Measurements from ENCODE around the gene SERPINA12. TPM values are rescaled to one million over a fixed set of nuclear protein-coding genes. Genes with fewer than 3 reads are reported as not detected.

The SERPINA12 gene
- total and polyA plus RNA-seq, 12 donors = not detected

DNA sequence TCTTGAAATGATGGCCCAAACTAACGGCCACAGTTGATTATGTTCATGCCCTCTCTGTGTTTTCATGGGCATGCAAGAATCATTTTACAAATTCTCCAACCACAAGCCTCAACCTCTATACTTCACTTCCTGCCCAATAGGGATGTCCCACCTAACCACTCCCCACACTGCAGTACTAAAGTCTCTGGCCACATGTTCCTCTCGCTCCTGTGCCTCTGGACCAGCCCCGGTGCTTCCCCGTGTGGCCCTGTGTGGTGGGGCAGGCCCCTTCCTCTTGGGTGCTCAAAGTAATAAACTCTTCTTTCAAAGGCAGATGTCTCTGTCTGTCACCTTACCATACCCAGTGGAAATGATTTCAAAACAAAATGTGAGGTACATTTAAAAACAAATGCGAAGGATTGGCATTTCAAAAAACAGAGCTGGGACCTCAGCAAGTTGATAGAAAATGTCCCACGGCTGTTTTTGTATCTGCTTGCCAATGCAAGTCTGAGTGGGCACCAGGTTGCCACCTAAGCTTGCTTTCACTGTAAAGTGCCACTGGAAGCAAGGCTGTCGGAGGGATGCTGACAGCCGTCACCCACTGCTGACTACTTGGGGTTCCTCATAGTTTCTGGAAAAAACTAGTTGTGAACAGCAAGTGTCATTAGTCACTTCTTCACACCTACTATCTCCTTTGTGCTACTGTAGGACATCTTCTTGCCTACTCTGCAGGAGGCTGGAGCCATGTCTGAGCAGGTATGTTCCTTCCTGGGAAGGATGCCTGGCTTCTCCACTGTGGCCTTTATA lies 48.4 kb downstream of the SERPINA12 start:
- intact Hi-C loops (cut with DNase I) = no loop called here
- Histone ChIP-seq H3K9me3 (replicated peaks in 1 of 3) (no peaks in the 10 kb centered on the region), H3K36me3 (replicated peaks in 1 of 2) (no peaks in the 10 kb centered on the region), H3K4me3 (no peak overlapping the region), H3K27ac (no peak overlapping the region), H3K4me1 (replicated peaks in 1 of 2) (no peaks in the 10 kb centered on the region), H3K27me3 (no peaks in the 10 kb centered on the region)
- TF ChIP-seq POLR2A (IDR thresholded peaks at IDR 0.05) = no peak
- no peak for TF ChIP-seq CTCF (IDR thresholded peaks at IDR 0.05)
- DNase-seq = peak in 1 of 7 donors; percentile 10
- 61 to 69% (median 67%) methylated on average over 8 of the region's 8 CpGs for WGBS, 4 donors

- no peak overlapping the region for H3K27ac ChIP-seq
- H3K9me3 ChIP-seq (replicated peaks in 1 of 3) = no peaks in the 10 kb centered on the region
- DNase-seq = peak in 1 of 7 donors; percentile 35
- no peaks in the 10 kb centered on the region for H3K36me3 ChIP-seq (replicated peaks in 1 of 2)
- TF ChIP-seq POLR2A (IDR thresholded peaks at IDR 0.05) (no peak), CTCF (IDR thresholded peaks at IDR 0.05) (no peak)
- H3K4me3 ChIP-seq = no peak overlapping the region
- intact Hi-C loops (cut with DNase I) = no loop called here
- WGBS, 4 donors = 71 to 82% (median 72%) methylated on average over 2 of the region's 2 CpGs; no CpG with 5 or more reads in 1 of the 4 donors
- H3K4me1 ChIP-seq (replicated peaks in 1 of 2) = no peaks in the 10 kb centered on the region
- no peaks in the 10 kb centered on the region for H3K27me3 ChIP-seq
Observed at GRCh38 chr14:94458558-94459205, 50.6 kb downstream of the SERPINA12 start.

DNA sequence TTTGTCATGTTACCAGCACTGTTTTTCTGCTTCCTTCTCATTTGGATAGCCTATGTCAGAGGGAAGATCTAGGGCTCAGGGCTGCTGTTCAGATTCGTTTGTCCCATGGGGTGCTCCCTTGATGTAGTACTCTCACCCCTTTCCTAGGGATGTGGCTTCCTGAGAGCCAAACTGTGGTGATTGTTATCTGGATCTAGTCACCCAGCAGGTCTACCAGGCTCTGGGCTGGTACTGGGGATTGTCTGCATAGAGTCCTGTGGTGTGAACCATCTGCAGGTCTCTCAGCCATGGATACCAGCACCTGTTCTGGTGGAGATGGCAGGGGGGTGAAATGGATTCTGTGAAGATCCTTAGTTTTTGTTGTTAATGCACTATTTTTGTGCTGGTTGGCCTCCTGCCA lies 51.2 kb downstream of the SERPINA12 start:
- H3K4me1 ChIP-seq (replicated peaks in 1 of 2) = no peaks in the 10 kb centered on the region
- H3K9me3 ChIP-seq (replicated peaks in 1 of 3) = no peaks in the 10 kb centered on the region
- H3K27ac ChIP-seq = no peak overlapping the region
- H3K27me3 ChIP-seq = no peaks in the 10 kb centered on the region
- DNase-seq = no peak
- TF ChIP-seq POLR2A (IDR thresholded peaks at IDR 0.05) = no peak
- TF ChIP-seq CTCF (IDR thresholded peaks at IDR 0.05) = no peak
- intact Hi-C loops (cut with DNase I) = no loop called here
- H3K36me3 ChIP-seq (replicated peaks in 1 of 2) = no peaks in the 10 kb centered on the region
- 64 to 82% (median 74%) methylated on average over 1 of the region's 1 CpG for WGBS, 4 donors
- no peak overlapping the region for H3K4me3 ChIP-seq

DNA sequence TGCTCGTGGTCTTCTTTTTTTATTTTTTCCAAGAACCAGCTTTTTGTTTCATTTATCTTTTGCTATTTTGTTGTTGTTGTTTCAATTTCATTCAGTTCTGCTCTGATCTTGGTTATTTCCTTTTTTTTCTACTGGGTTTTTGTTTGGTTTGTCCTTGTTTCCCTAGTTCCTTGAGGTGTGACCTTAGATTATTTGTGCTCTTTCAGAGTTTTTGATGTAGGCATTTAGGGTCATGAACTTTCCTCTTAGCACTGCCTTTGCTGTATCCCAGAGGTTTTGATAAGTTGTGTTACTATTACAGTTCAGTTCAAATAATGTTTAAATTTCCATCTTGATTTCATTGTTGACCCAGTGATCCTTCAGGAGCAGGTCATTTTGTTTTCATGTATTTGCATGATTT lies 53.3 kb downstream of the SERPINA12 start:
- WGBS, 4 donors = 0 to 20% (median 0%) methylated on average over 1 of the region's 1 CpG
- no peaks in the 10 kb centered on the region for H3K27me3 ChIP-seq
- DNase-seq = no peak
- H3K36me3 ChIP-seq (replicated peaks in 1 of 2) = no peaks in the 10 kb centered on the region
- intact Hi-C loops (cut with DNase I) = no loop called here
- H3K27ac ChIP-seq = no peak overlapping the region
- no peaks in the 10 kb centered on the region for H3K9me3 ChIP-seq (replicated peaks in 1 of 3)
- no peak for TF ChIP-seq POLR2A (IDR thresholded peaks at IDR 0.05)
- H3K4me3 ChIP-seq = no peak overlapping the region
- H3K4me1 ChIP-seq (replicated peaks in 1 of 2) = no peaks in the 10 kb centered on the region
